ENCODE measurements around the gene SRSF10.
"Not testable (repeated sequence)": the region's sequence is repeated elsewhere in the genome, so short reads cannot be mapped to it uniquely, and the experiment has no call there.

SRSF10 gene

GRCh38 chr1:23958810-23959460 is 21.2 kb downstream of the SRSF10 start:
- peak; percentile 96 for DNase-seq (ENCODE audit: low spot score)

GRCh38 chr1:23958040-23958809 is 21.9 kb downstream of the SRSF10 start:
- not testable (repeated sequence) for DNase-seq (ENCODE audit: low spot score)

GRCh38 chr1:23957096-23957495 is 23.0 kb downstream of the SRSF10 start:
- DNase-seq (ENCODE audit: low spot score), result no peak

GRCh38 chr1:23953020-23953419 is 27.1 kb downstream of the SRSF10 start:
- peak; percentile 86 for DNase-seq (ENCODE audit: low spot score)

- no peak for DNase-seq (ENCODE audit: low spot score)
Observed at GRCh38 chr1:23947366-23947765, 32.8 kb downstream of the SRSF10 start.

GRCh38 chr1:23936481-23937176 is 43.5 kb downstream of the SRSF10 start:
- DNase-seq (ENCODE audit: low spot score), result no peak

- DNase-seq (ENCODE audit: low spot score), result peak; percentile 83
Observed at GRCh38 chr1:23931491-23931880, 48.6 kb downstream of the SRSF10 start.

- DNase-seq (ENCODE audit: low spot score), result peak; percentile 95
Observed at GRCh38 chr1:23930861-23931490, 49.2 kb downstream of the SRSF10 start.

GRCh38 chr1:23930270-23930669 is 49.9 kb downstream of the SRSF10 start:
- DNase-seq (ENCODE audit: low spot score), result no peak

- DNase-seq (ENCODE audit: low spot score), result no peak
Observed at GRCh38 chr1:23928789-23929188, 51.3 kb downstream of the SRSF10 start.

GRCh38 chr1:23927097-23927496 is 53.0 kb downstream of the SRSF10 start:
- DNase-seq (ENCODE audit: low spot score), result no peak

- peak; percentile 11 for DNase-seq (ENCODE audit: low spot score)
Observed at GRCh38 chr1:23925279-23925678, 54.8 kb downstream of the SRSF10 start.

GRCh38 chr1:23924601-23925000 is 55.5 kb downstream of the SRSF10 start:
- DNase-seq (ENCODE audit: low spot score), result no peak

- peak; percentile 27 for DNase-seq (ENCODE audit: low spot score)
Observed at GRCh38 chr1:23923592-23924499, 56.3 kb downstream of the SRSF10 start.

GRCh38 chr1:23922321-23922943 is 57.7 kb downstream of the SRSF10 start:
- no peak for DNase-seq (ENCODE audit: low spot score)

- DNase-seq (ENCODE audit: low spot score), result peak; percentile 87
Observed at GRCh38 chr1:23916209-23917131, 63.7 kb downstream of the SRSF10 start.

GRCh38 chr1:23915466-23915865 is 64.7 kb downstream of the SRSF10 start:
- no peak for DNase-seq (ENCODE audit: low spot score)

- no peak for DNase-seq (ENCODE audit: low spot score)
Observed at GRCh38 chr1:23914921-23915320, 65.2 kb downstream of the SRSF10 start.
